GM21723 (cell line): Measurements from ENCODE around the gene RAPGEF2.

Experiments
- ATAC-seq: cut with Tn5 transposase; IDR thresholded peaks from one replicate; pipeline ENCODE4 v1.9.1; 2021; ENCODE audit warnings: mild to moderate bottlenecking, moderate library complexity; ENCODE audit not compliant: unreplicated experiment

RAPGEF2 gene

GRCh38 chr4:159269956-159270355 is 167.1 kb downstream of the RAPGEF2 start:
- no peak for ATAC-seq

- no peak for ATAC-seq
Measured at GRCh38 chr4:159271856-159272255, 169.0 kb downstream of the RAPGEF2 start.

- ATAC-seq = no peak
Measured at GRCh38 chr4:159272273-159273140, 169.6 kb downstream of the RAPGEF2 start.

- ATAC-seq = no peak
Measured at GRCh38 chr4:159273141-159273438, 170.2 kb downstream of the RAPGEF2 start.

GRCh38 chr4:159273841-159274240 is 171.0 kb downstream of the RAPGEF2 start:
- no peak for ATAC-seq

- ATAC-seq = no peak
Measured at GRCh38 chr4:159278399-159278798, 175.5 kb downstream of the RAPGEF2 start.

GRCh38 chr4:159279084-159279483 is 176.2 kb downstream of the RAPGEF2 start:
- ATAC-seq = no peak

GRCh38 chr4:159280442-159281172 is 177.7 kb downstream of the RAPGEF2 start:
- no peak for ATAC-seq

- ATAC-seq = no peak
Measured at GRCh38 chr4:159281771-159282170, 178.9 kb downstream of the RAPGEF2 start.

- no peak for ATAC-seq
Measured at GRCh38 chr4:159282329-159282728, 179.4 kb downstream of the RAPGEF2 start.

- ATAC-seq = no peak
Measured at GRCh38 chr4:159282944-159283343, 180.1 kb downstream of the RAPGEF2 start.

- ATAC-seq = no peak
Measured at GRCh38 chr4:159283696-159284095, 180.8 kb downstream of the RAPGEF2 start.

GRCh38 chr4:159284113-159284512 is 181.2 kb downstream of the RAPGEF2 start:
- ATAC-seq = no peak

- ATAC-seq = no peak
Measured at GRCh38 chr4:159284733-159285132, 181.9 kb downstream of the RAPGEF2 start.

GRCh38 chr4:159287767-159288166 is 184.9 kb downstream of the RAPGEF2 start:
- no peak for ATAC-seq

GRCh38 chr4:159289682-159290081 is 186.8 kb downstream of the RAPGEF2 start:
- ATAC-seq = no peak

- no peak for ATAC-seq
Measured at GRCh38 chr4:159290321-159291030, 187.6 kb downstream of the RAPGEF2 start.

- ATAC-seq = no peak
Measured at GRCh38 chr4:159291176-159291575, 188.3 kb downstream of the RAPGEF2 start.

- no peak for ATAC-seq
Measured at GRCh38 chr4:159292137-159292896, 189.4 kb downstream of the RAPGEF2 start.

GRCh38 chr4:159293811-159294515 is 191.1 kb downstream of the RAPGEF2 start:
- ATAC-seq = no peak
